ENCODE data around the gene CALHM4. TPM values are rescaled to one million over a fixed set of nuclear protein-coding genes. Genes with fewer than 3 reads are reported as not detected.

Gene CALHM4
- total RNA-seq, 1 donor from 2014 or later: not detected

- POLR2A ChIA-PET: no interaction called here
- no peak overlapping the region for H3K4me3 Mint-ChIP-seq
- H3K4me1 Mint-ChIP-seq: peaks cover 2% of the 10 kb centered on the region
Measured at GRCh38 chr6:116560130-116560529, 6.6 kb downstream of the CALHM4 start.

GRCh38 chr6:116561377-116562018 is 7.9 kb downstream of the CALHM4 start:
- H3K9me3 Mint-ChIP-seq: no peaks in the 10 kb centered on the region
- H3K27ac Mint-ChIP-seq: no peak overlapping the region
- intact Hi-C loops (cut with micrococcal nuclease): loop anchor here (1.0 kb wide), 4 partner anchors 25 to 343 kb away; no protein-coding TSS in a partner anchor
- CTCF ChIA-PET: interaction anchor here (0.8 to 3.5 kb wide), 21 partner anchors 9 to 444 kb away, joined by 3 to 40 read pairs (median 4); partner anchors contain the start of gene RWDD1
- peak; percentile 81 for ATAC-seq (ENCODE audit: low read depth)
- H3K4me3 Mint-ChIP-seq: no peak overlapping the region
- TF ChIP-seq CTCF (IDR thresholded peaks at IDR 0.05): peak; percentile 50
- H3K4me1 Mint-ChIP-seq: peaks cover 2% of the 10 kb centered on the region
- no peaks in the 10 kb centered on the region for H3K36me3 Mint-ChIP-seq (ENCODE audit: low read depth)
- peaks cover 14% of the 10 kb centered on the region for H3K27me3 Mint-ChIP-seq
- DNase-seq: peak; percentile 37
- POLR2A ChIA-PET: interaction anchor here (1.0 kb wide), 2 partner anchors 10 to 342 kb away, joined by 4 to 9 read pairs; partner anchors contain the start of gene RWDD1

More at GRCh38 chr6:116560130-116560529, 6.6 kb downstream of the CALHM4 start:
- H3K36me3 Mint-ChIP-seq (ENCODE audit: low read depth): no peaks in the 10 kb centered on the region
- no peak for ATAC-seq (ENCODE audit: low read depth)
- DNase-seq: no peak
- no peak overlapping the region for H3K27ac Mint-ChIP-seq
- intact Hi-C loops (cut with micrococcal nuclease): no loop called here
- H3K9me3 Mint-ChIP-seq: no peaks in the 10 kb centered on the region
- CTCF ChIA-PET: interaction anchor here (0.6 to 3.5 kb wide), 15 partner anchors 9 to 443 kb away, joined by 3 to 40 read pairs (median 5); partner anchors contain the start of gene RWDD1
- peaks cover 11% of the 10 kb centered on the region for H3K27me3 Mint-ChIP-seq
- TF ChIP-seq CTCF (IDR thresholded peaks at IDR 0.05): no peak

- intact Hi-C loops (cut with micrococcal nuclease): no loop called here
- Mint-ChIP-seq H3K4me3 (no peak overlapping the region), H3K27ac (no peak overlapping the region), H3K27me3 (peaks cover 14% of the 10 kb centered on the region), H3K36me3 (ENCODE audit: low read depth) (no peaks in the 10 kb centered on the region), H3K9me3 (no peaks in the 10 kb centered on the region), H3K4me1 (peaks cover 2% of the 10 kb centered on the region)
- ChIA-PET POLR2A (interaction anchor here (1.3 kb wide), 1 partner anchor 9 kb away, joined by 4 read pairs; the partner anchor contains the start of gene RWDD1), CTCF (interaction anchor here (1.0 to 2.7 kb wide), 5 partner anchors 9 to 309 kb away, joined by 3 to 15 read pairs (median 5); partner anchors contain the start of genes RWDD1 and TSPYL4)
- DNase-seq (no peak), ATAC-seq (ENCODE audit: low read depth) (no peak)
- TF ChIP-seq CTCF (IDR thresholded peaks at IDR 0.05): no peak
Measured at GRCh38 chr6:116562019-116562403, 8.5 kb downstream of the CALHM4 start.

- DNase-seq (no peak), ATAC-seq (ENCODE audit: low read depth) (no peak)
- no peaks in the 10 kb centered on the region for H3K36me3 Mint-ChIP-seq (ENCODE audit: low read depth)
- H3K4me3 Mint-ChIP-seq: no peak overlapping the region
- no peaks in the 10 kb centered on the region for H3K9me3 Mint-ChIP-seq
- peaks cover 2% of the 10 kb centered on the region for H3K4me1 Mint-ChIP-seq
- intact Hi-C loops (cut with micrococcal nuclease): no loop called here
- H3K27me3 Mint-ChIP-seq: peaks cover 14% of the 10 kb centered on the region
- H3K27ac Mint-ChIP-seq: no peak overlapping the region
- POLR2A ChIA-PET: interaction anchor here (1.2 to 1.3 kb wide), 2 partner anchors 8 to 283 kb away, joined by 4 read pairs; partner anchors contain the start of genes RWDD1 and TSPYL1
- CTCF ChIA-PET: interaction anchor here (0.7 to 2.7 kb wide), 11 partner anchors 8 to 309 kb away, joined by 3 to 15 read pairs (median 4); partner anchors contain the start of genes RWDD1 and TSPYL4
- TF ChIP-seq CTCF (IDR thresholded peaks at IDR 0.05): no peak
Measured at GRCh38 chr6:116562614-116563013, 9.1 kb downstream of the CALHM4 start.

GRCh38 chr6:116563830-116564229 is 10.3 kb downstream of the CALHM4 start:
- CTCF ChIA-PET: interaction anchor here (0.9 to 2.7 kb wide), 7 partner anchors 7 to 295 kb away, joined by 3 to 15 read pairs (median 5); partner anchors contain the start of gene RWDD1
- ATAC-seq (ENCODE audit: low read depth) (no peak), DNase-seq (no peak)
- Mint-ChIP-seq H3K4me1 (peaks cover 3% of the 10 kb centered on the region), H3K36me3 (ENCODE audit: low read depth) (no peaks in the 10 kb centered on the region), H3K4me3 (no peak overlapping the region), H3K27ac (no peak overlapping the region), H3K9me3 (no peaks in the 10 kb centered on the region), H3K27me3 (peaks cover 14% of the 10 kb centered on the region)
- intact Hi-C loops (cut with micrococcal nuclease): no loop called here
- TF ChIP-seq CTCF (IDR thresholded peaks at IDR 0.05): no peak
- POLR2A ChIA-PET: interaction anchor here (1.2 kb wide), 1 partner anchor 284 kb away, joined by 4 read pairs; the partner anchor contains the start of gene TSPYL1

All from activated B cell treated with CpG ODN at 0.5 μM for 24 hours (primary cell).